H9 (cell line): ENCODE data around the gene CCDC178. TPM values are rescaled to one million over a fixed set of nuclear protein-coding genes. Genes with fewer than 3 reads are reported as not detected.

Source experiments
- DNase-seq: peaks from one replicate; pipeline ENCODE4 v3.0.0-alpha.2; 2017
- H2AFZ ChIP-seq: one replicate; pipeline ENCODE4 v1.6.1; 2013; ENCODE audit warnings: mild to moderate bottlenecking, low read length, control low read depth, moderate library complexity
- H2AK5ac ChIP-seq: 2 replicates; pipeline ENCODE4 v1.6.1; 2013; ENCODE audit warnings: low read length, control low read depth, mixed read lengths; ENCODE audit not compliant: insufficient read length
- H2BK120ac ChIP-seq: one replicate; pipeline ENCODE4 v1.6.1; 2013; ENCODE audit warnings: low read depth, mild to moderate bottlenecking, low read length, control low read depth, inconsistent platforms; ENCODE audit not compliant: poor library complexity, severe bottlenecking
- H2BK12ac ChIP-seq: 2 replicates; pipeline ENCODE4 v1.6.1; 2013; ENCODE audit warnings: low read length, control low read depth, mixed read lengths, low read depth; ENCODE audit not compliant: insufficient read length
- H2BK15ac ChIP-seq: 2 replicates; pipeline ENCODE4 v1.6.1; 2013; ENCODE audit warnings: low read depth, low read length, control low read depth
- H2BK20ac ChIP-seq: one replicate; pipeline ENCODE4 v1.6.1; 2013; ENCODE audit warnings: low read depth, mild to moderate bottlenecking, low read length, control low read depth, inconsistent platforms; ENCODE audit not compliant: poor library complexity, severe bottlenecking
- H2BK5ac ChIP-seq: 2 replicates; pipeline ENCODE4 v1.6.1; 2013; ENCODE audit warnings: low read length, control low read depth, mixed read lengths; ENCODE audit not compliant: insufficient read length
- H3K14ac ChIP-seq: 2 replicates; pipeline ENCODE4 v1.6.1; 2013; ENCODE audit warnings: low read length, control low read depth; ENCODE audit not compliant: insufficient read depth
- H3K18ac ChIP-seq: 2 replicates; pipeline ENCODE4 v1.6.1; 2013; ENCODE audit warnings: low read depth, mild to moderate bottlenecking, mixed read lengths, low read length, control low read depth; ENCODE audit not compliant: insufficient read length
- H3K23ac ChIP-seq: 2 replicates; pipeline ENCODE4 v1.6.1; 2013; ENCODE audit warnings: low read length, control low read depth, mixed read lengths, low read depth; ENCODE audit not compliant: insufficient read length
- H3K23me2 ChIP-seq: 2 replicates; pipeline ENCODE4 v1.6.1; 2013; ENCODE audit warnings: low read depth, mild to moderate bottlenecking, mixed read lengths, low read length, control low read depth; ENCODE audit not compliant: insufficient read length, poor library complexity, severe bottlenecking
- H3K27ac ChIP-seq: 2 replicates; pipeline ENCODE4 v1.5.1; 2013; ENCODE audit warnings: low read length, control low read depth, mixed read lengths, low read depth; ENCODE audit not compliant: insufficient read length
- H3K27me3 ChIP-seq: 2 replicates; pipeline ENCODE4 v1.6.1; 2013; ENCODE audit warnings: low read length, control low read depth, inconsistent platforms; ENCODE audit not compliant: insufficient read depth
- H3K4ac ChIP-seq: 2 replicates; pipeline ENCODE4 v1.6.1; 2013; ENCODE audit warnings: low read depth, mild to moderate bottlenecking, control low read depth, inconsistent platforms, low read length, moderate library complexity
- H3K4me1 ChIP-seq: 2 replicates; pipeline ENCODE4 v1.6.1; 2013; ENCODE audit warnings: low read length, control low read depth, inconsistent platforms; ENCODE audit not compliant: insufficient read depth
- H3K4me2 ChIP-seq: 2 replicates; pipeline ENCODE4 v1.6.1; 2013; ENCODE audit warnings: low read length, control low read depth, mixed read lengths; ENCODE audit not compliant: insufficient read length, insufficient read depth
- H3K56ac ChIP-seq: 2 replicates; pipeline ENCODE4 v1.6.1; 2013; ENCODE audit warnings: low read depth, mild to moderate bottlenecking, mixed read lengths, low read length, control low read depth; ENCODE audit not compliant: insufficient read length
- H3K79me1 ChIP-seq: 2 replicates; pipeline ENCODE4 v1.6.1; 2013; ENCODE audit warnings: low read depth, mild to moderate bottlenecking, moderate library complexity, low read length, control low read depth, inconsistent platforms; ENCODE audit not compliant: insufficient read depth, poor library complexity, severe bottlenecking
- H3K79me2 ChIP-seq: 2 replicates; pipeline ENCODE4 v1.6.1; 2013; ENCODE audit warnings: low read length, control low read depth, inconsistent platforms; ENCODE audit not compliant: insufficient read depth
- H3K9ac ChIP-seq: 2 replicates; pipeline ENCODE4 v1.6.1; 2013; ENCODE audit warnings: low read length, control low read depth, mixed read lengths; ENCODE audit not compliant: insufficient read length; ENCODE audit errors: extremely low read depth
- H3K9me3 ChIP-seq: one replicate; pipeline ENCODE4 v1.6.1; 2013; ENCODE audit warnings: low read depth, low read length, inconsistent platforms; ENCODE audit not compliant: control insufficient read depth
- H3T11ph ChIP-seq: one replicate; pipeline ENCODE4 v1.6.1; 2013; ENCODE audit warnings: mild to moderate bottlenecking, low read length, control low read depth, inconsistent platforms
- H4K20me1 ChIP-seq: one replicate; pipeline ENCODE4 v1.6.1; 2013; ENCODE audit not compliant: control insufficient read depth, insufficient read length, insufficient read depth
- H4K5ac ChIP-seq: 2 replicates; pipeline ENCODE4 v1.6.1; 2013; ENCODE audit warnings: low read depth, mild to moderate bottlenecking, mixed read lengths, low read length, control low read depth; ENCODE audit not compliant: insufficient read length
- H4K8ac ChIP-seq: replicated peaks from 2 replicates; pipeline ENCODE4 v1.6.1; 2013; ENCODE audit warnings: low read length, control low read depth, mixed read lengths, low read depth; ENCODE audit not compliant: insufficient read length
- H4K91ac ChIP-seq: 2 replicates; pipeline ENCODE4 v1.6.1; 2013; ENCODE audit warnings: low read depth, mild to moderate bottlenecking, moderate library complexity, mixed read lengths, low read length, control low read depth; ENCODE audit not compliant: insufficient read length
- H3K27ac Mint-ChIP-seq, 3 experiments: 2 replicates in 2 of 3; 3 replicates in 1 of 3; pipeline ENCODE4 v1.8.0; 2020 to 2021; ENCODE audit warnings: mixed read lengths in 3 of 3, mild to moderate bottlenecking in 1 of 3, moderate library complexity in 1 of 3
- H3K27me3 Mint-ChIP-seq: 2 replicates; pipeline ENCODE4 v1.8.0; 2021; ENCODE audit warnings: low read depth, mild to moderate bottlenecking, moderate library complexity, mixed read lengths
- H3K36me3 Mint-ChIP-seq, 3 experiments: 2 replicates in 2 of 3; 3 replicates in 1 of 3; pipeline ENCODE4 v1.8.0; 2020 to 2021; ENCODE audit warnings: low read depth in 3 of 3, mixed read lengths in 3 of 3; ENCODE audit not compliant: insufficient read depth in 1 of 3
- H3K4me1 Mint-ChIP-seq, 2 experiments: 2 replicates each; pipeline ENCODE4 v1.8.0; 2020; ENCODE audit warnings: mixed read lengths in 2 of 2
- H3K4me3 Mint-ChIP-seq, 2 experiments: 2 replicates in 1 of 2; 3 replicates in 1 of 2; pipeline ENCODE4 v1.8.0; 2020 to 2021; ENCODE audit warnings: mild to moderate bottlenecking in 2 of 2, mixed read lengths in 2 of 2, moderate library complexity in 1 of 2
- H3K9me3 Mint-ChIP-seq, 2 experiments: 2 replicates in 1 of 2; 3 replicates in 1 of 2; pipeline ENCODE4 v1.8.0; 2020; ENCODE audit warnings: mild to moderate bottlenecking in 2 of 2, mixed read lengths in 2 of 2, moderate library complexity in 1 of 2
- CTCF ChIP-seq: fragments of 200-600 bp; sonication (generic); conservative IDR thresholded peaks from 3 replicates; pipeline ENCODE4 v1.8.0; 2021; ENCODE audit warnings: antibody characterized with exemption, mild to moderate bottlenecking
- WGBS: extraction: QIAGEN DNeasy Blood & Tissue Kit; methylation state at CpG from one replicate; pipeline ENCODE4 v1.1.7; 2013; ENCODE audit warnings: missing lambda C conversion rate, low lambda C conversion rate, mixed read lengths; ENCODE audit not compliant: insufficient read length; ENCODE audit errors: extremely low coverage; 5-methylcytosine and 5-hydroxymethylcytosine counted together
- total RNA-seq: library from RNA; stranded (reverse); gene quantifications from 2 replicates; pipeline ENCODE4 v1.2.1, GENCODE V29; 2021

CCDC178 gene
- total RNA-seq, 1 experiment from 2014 or later: not detected

- Mint-ChIP-seq H3K4me3 (no peak overlapping the region), H3K27ac (no peak overlapping the region), H3K4me1 (no peaks in the 10 kb centered on the region), H3K9me3 (peaks cover 3 to 6% of the 10 kb centered on the region in 2 experiments; a peak in 4 of 5 replicates), H3K27me3 (no peaks in the 10 kb centered on the region), H3K36me3 (no peaks in the 10 kb centered on the region)
- Histone ChIP-seq H2BK5ac (no peak overlapping the region), H2BK12ac (no peak overlapping the region), H3K79me1 (no peaks in the 10 kb centered on the region), H3K4ac (no peak overlapping the region), H3K27me3 (no peaks in the 10 kb centered on the region), H3K23ac (no peak overlapping the region), H4K91ac (no peak overlapping the region), H2BK120ac (no peak overlapping the region), H2AK5ac (no peak overlapping the region), H2AFZ (no peak overlapping the region), H3K27ac (no peak overlapping the region), H4K8ac (no peak overlapping the region), H2BK20ac (no peak overlapping the region), H4K20me1 (no peaks in the 10 kb centered on the region), H3K14ac (no peak overlapping the region), H4K5ac (no peak overlapping the region), H3K56ac (no peak overlapping the region), H3K4me1 (no peaks in the 10 kb centered on the region), H2BK15ac (no peak overlapping the region), H3K23me2 (no peaks in the 10 kb centered on the region), H3K79me2 (no peaks in the 10 kb centered on the region), H3K9me3 (no peaks in the 10 kb centered on the region), H3T11ph (no peak overlapping the region), H3K18ac (no peak overlapping the region), H3K9ac (no peak overlapping the region), H3K4me2 (no peak overlapping the region)
- no peak for DNase-seq
- no peak for TF ChIP-seq CTCF
- WGBS: no CpG with 5 or more reads among the region's 3 CpGs
Observed at GRCh38 chr18:33116376-33116775, 324.1 kb downstream of the CCDC178 start.
